B cell (primary cell): ENCODE results near the gene NSUN6. TPM values are rescaled to one million over a fixed set of nuclear protein-coding genes. Genes with fewer than 3 reads are reported as not detected.

ENCODE experiments used
- ATAC-seq: fragments of 200-7000 bp; cut with Tn5 transposase; one replicate; pipeline ENCODE4 v1.10.0; 2021; ENCODE audit warnings: low read depth, mild to moderate bottlenecking, moderate number of reproducible peaks, moderate library complexity
- CTCF ChIA-PET: fragments of 350-600 bp; sonication (Branson Sonifier 250); formaldehyde crosslinking; loops from one replicate; lab custom pipeline; 2021; ENCODE audit warnings: antibody characterized with exemption, inconsistent platforms; lab: Charles Lee
- POLR2A ChIA-PET: fragments of 350-600 bp; sonication (Branson Sonifier 250); formaldehyde crosslinking; loops from one replicate; lab custom pipeline; 2021; ENCODE audit warnings: antibody characterized with exemption; lab: Charles Lee
- DNase-seq: peaks from one replicate; pipeline ENCODE4 v3.0.0; 2013
- H2AFZ ChIP-seq: 2 replicates; pipeline ENCODE4 v1.6.1; 2012; ENCODE audit warnings: mild to moderate bottlenecking, low read depth, low read length; ENCODE audit not compliant: insufficient read depth, poor library complexity, severe bottlenecking
- H3K27ac ChIP-seq, 2 donors: 1 replicate in 1 of 2; 2 replicates in 1 of 2; pipeline ENCODE4 v1.5.1; 2012 to 2013; ENCODE audit warnings: low read length in 2 of 2, mild to moderate bottlenecking in 2 of 2, moderate library complexity in 1 of 2
- H3K27me3 ChIP-seq, 4 experiments: fragments of 200-600 bp in 1 of 4; sonication (generic) in 1 of 4; replicated peaks in 1 of 4; 1 replicate in 2 of 4; 2 replicates in 2 of 4; pipeline versions ENCODE4 v1.6.1 to v1.7.0; 2013 to 2016; ENCODE audit warnings: low read length in 3 of 4, mild to moderate bottlenecking in 2 of 4, mixed read lengths in 1 of 4, moderate library complexity in 1 of 4; ENCODE audit not compliant: insufficient read depth in 4 of 4, control insufficient read depth in 3 of 4; ENCODE audit errors: control extremely low read depth in 1 of 4
- H3K36me3 ChIP-seq, 2 experiments: replicated peaks in 1 of 2; 1 replicate in 1 of 2; 2 replicates in 1 of 2; pipeline versions ENCODE4 v1.6.1 to v1.7.1; 2013; ENCODE audit warnings: low read length in 1 of 2; ENCODE audit not compliant: insufficient read depth in 2 of 2, control insufficient read depth in 1 of 2; ENCODE audit errors: control extremely low read depth in 1 of 2, extremely low read depth in 1 of 2
- H3K4me1 ChIP-seq, 2 donors: fragments of 200-600 bp in 1 of 2; sonication (generic) in 1 of 2; 1 replicate in 1 of 2; 2 replicates in 1 of 2; pipeline versions ENCODE4 v1.5.1 to v1.6.1; 2013 to 2017; ENCODE audit warnings: low read length in 2 of 2; ENCODE audit not compliant: control insufficient read depth in 2 of 2, insufficient read depth in 2 of 2
- H3K4me2 ChIP-seq: replicated peaks from 2 replicates; pipeline ENCODE3; 2012; ENCODE audit warnings: mild to moderate bottlenecking, low read depth, low read length; ENCODE audit not compliant: poor library complexity, severe bottlenecking
- H3K4me3 ChIP-seq, 5 experiments: fragments of 200-600 bp in 1 of 5; sonication (generic) in 1 of 5; 1 replicate in 3 of 5; 2 replicates in 2 of 5; pipeline versions ENCODE4 v1.5.1 to v1.7.0; 2011 to 2016; ENCODE audit warnings: low read length in 4 of 5, mild to moderate bottlenecking in 4 of 5, low read depth in 2 of 5, control low read depth in 1 of 5, moderate library complexity in 1 of 5; ENCODE audit not compliant: insufficient read depth in 1 of 5; ENCODE audit errors: control extremely low read depth in 1 of 5, extremely low read depth in 1 of 5
- H3K79me2 ChIP-seq: fragments of 200-600 bp; sonication (generic); one replicate; pipeline ENCODE4 v1.6.0; 2016; ENCODE audit warnings: low read length; ENCODE audit not compliant: control insufficient read depth, insufficient read depth
- H3K9ac ChIP-seq: fragments of 200-600 bp; sonication (generic); 2 replicates; pipeline ENCODE4 v1.6.1; 2017; ENCODE audit warnings: mild to moderate bottlenecking, low read length, moderate library complexity
- H3K9me3 ChIP-seq, 3 donors: one replicate each; pipeline versions ENCODE4 v1.6.1 to v1.7.1; 2013; ENCODE audit warnings: low read length in 2 of 3; ENCODE audit not compliant: control insufficient read depth in 2 of 3, insufficient read depth in 1 of 3; ENCODE audit errors: control extremely low read depth in 1 of 3
- H4K20me1 ChIP-seq: 2 replicates; pipeline ENCODE4 v1.6.0; 2012; ENCODE audit warnings: mild to moderate bottlenecking, low read length; ENCODE audit not compliant: insufficient read depth, control insufficient read depth, poor library complexity, severe bottlenecking
- H3K27ac Mint-ChIP-seq: one replicate; pipeline ENCODE4 v1.8.0; 2021; ENCODE audit warnings: mixed read lengths
- H3K27me3 Mint-ChIP-seq: one replicate; pipeline ENCODE4 v1.8.0; 2021; ENCODE audit warnings: mixed read lengths
- H3K4me1 Mint-ChIP-seq: one replicate; pipeline ENCODE4 v1.8.0; 2021; ENCODE audit warnings: mixed read lengths
- H3K4me3 Mint-ChIP-seq: one replicate; pipeline ENCODE4 v1.8.0; 2021; ENCODE audit warnings: mixed read lengths
- H3K9me3 Mint-ChIP-seq: one replicate; pipeline ENCODE4 v1.8.0; 2022; ENCODE audit warnings: mixed read lengths; ENCODE audit not compliant: insufficient read depth
- CTCF ChIP-seq: fragments of 200-600 bp; IDR thresholded peaks from one replicate; pipeline ENCODE4 v1.8.0; 2022; ENCODE audit warnings: antibody characterized with exemption, mild to moderate bottlenecking
- EZH2 ChIP-seq: IDR thresholded peaks from 2 replicates; pipeline ENCODE4 v1.6.1; 2012; ENCODE audit warnings: borderline replicate concordance, low read depth, mild to moderate bottlenecking, moderate library complexity, low read length; ENCODE audit not compliant: insufficient read depth, poor library complexity, severe bottlenecking
- WGBS: methylation state at CpG from one replicate; pipeline ENCODE4 v1.1.5; 2013; ENCODE audit warnings: missing lambda C conversion rate; ENCODE audit not compliant: insufficient coverage; 5-methylcytosine and 5-hydroxymethylcytosine counted together
- intact Hi-C: fragments of 100-400 bp; cut with micrococcal nuclease; formaldehyde crosslinking; loops from one replicate; pipeline ENCODE4 v1.10.0; 2022
- polyA plus RNA-seq: library from polyadenylated mRNA; depleted of rRNA; stranded (reverse); fragments of >200 nt; gene quantifications from 2 replicates; pipeline ENCODE4 v1.2.3, GENCODE V29; 2012
- total RNA-seq, 2 donors: library from RNA; stranded (reverse); fragments of 120-200 nt in 1 of 2; gene quantifications; 1 replicate in 1 of 2; 2 replicates in 1 of 2; pipeline versions ENCODE4 v1.2.3 to v1.2.4, GENCODE V29; 2013 to 2022

Gene NSUN6
- total and polyA plus RNA-seq, 2 donors (not counting 1 experiment from before 2014, with no cell fraction given): 13.4 to 27.9 TPM

DNA sequence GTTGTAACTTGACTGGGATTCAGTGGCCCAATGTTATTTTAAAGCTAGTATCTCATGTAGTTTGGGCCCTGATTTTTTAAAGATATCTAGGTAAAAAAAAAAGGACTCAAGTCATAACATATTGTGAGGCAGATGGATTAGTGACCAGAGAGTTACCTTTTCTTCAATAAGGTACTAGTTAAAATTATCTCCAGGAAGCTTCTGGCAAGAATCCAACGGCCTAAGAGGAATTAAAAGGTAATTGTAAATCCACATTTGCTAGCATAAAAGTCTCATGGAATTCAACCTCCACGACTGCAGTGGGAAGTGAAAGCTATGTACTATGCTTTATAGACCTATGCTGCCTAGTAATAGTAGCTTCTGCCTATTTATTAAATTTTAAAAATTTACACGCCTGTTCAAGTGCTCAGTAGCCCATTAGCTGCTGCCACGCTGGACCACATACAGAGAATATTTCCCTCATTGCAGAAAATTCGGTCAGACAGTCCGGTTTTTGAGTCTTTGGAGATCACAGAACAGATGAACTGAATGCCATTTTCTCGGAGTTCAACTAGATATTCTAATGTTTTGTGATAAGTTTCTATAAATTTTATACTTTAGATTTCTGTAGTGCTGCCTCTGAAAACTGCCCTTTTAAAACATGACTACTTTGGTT lies 118.4 kb downstream of the NSUN6 start:
- 95% methylated on average over 4 of the region's 7 CpGs for WGBS
- no peaks in the 10 kb centered on the region for H3K27me3 Mint-ChIP-seq
- Histone ChIP-seq H3K27me3 (no peaks in the 10 kb centered on the region), H2AFZ (no peak overlapping the region), H3K27ac (no peak overlapping the region), H3K4me1 (no peaks in the 10 kb centered on the region), H3K4me2 (no peak overlapping the region), H3K9ac (no peak overlapping the region), H3K4me3 (no peak overlapping the region), H3K36me3 (peaks cover 0 to 2% of the 10 kb centered on the region in 2 experiments), H3K9me3 (no peaks in the 10 kb centered on the region), H3K79me2 (no peaks in the 10 kb centered on the region), H4K20me1 (no peaks in the 10 kb centered on the region)
- no peak overlapping the region for H3K27ac Mint-ChIP-seq
- DNase-seq (no peak), ATAC-seq (no peak)
- intact Hi-C loops: no loop called here
- no peaks in the 10 kb centered on the region for H3K4me1 Mint-ChIP-seq
- ChIA-PET CTCF (no interaction called here), POLR2A (no interaction called here)
- H3K4me3 Mint-ChIP-seq: no peak overlapping the region
- peaks cover 2% of the 10 kb centered on the region for H3K9me3 Mint-ChIP-seq
- TF ChIP-seq EZH2 (no peak), CTCF (no peak)

- H3K36me3 ChIP-seq: no peaks in the 10 kb centered on the region
- intact Hi-C loops: no loop called here
- ATAC-seq (no peak), DNase-seq (no peak)
- H3K9me3 Mint-ChIP-seq: peaks cover 2% of the 10 kb centered on the region
- ChIA-PET POLR2A (no interaction called here), CTCF (no interaction called here)
- TF ChIP-seq CTCF (no peak), EZH2 (no peak)
- H3K4me3 ChIP-seq: no peak overlapping the region
- no peaks in the 10 kb centered on the region for H3K27me3 ChIP-seq
- no peaks in the 10 kb centered on the region for H3K27me3 Mint-ChIP-seq
- H4K20me1 ChIP-seq: no peaks in the 10 kb centered on the region
- H2AFZ ChIP-seq: no peak overlapping the region
- no peaks in the 10 kb centered on the region for H3K9me3 ChIP-seq
- H3K27ac Mint-ChIP-seq: no peak overlapping the region
- H3K4me1 ChIP-seq: no peaks in the 10 kb centered on the region
- H3K27ac ChIP-seq: no peak overlapping the region
- H3K4me2 ChIP-seq: no peak overlapping the region
- H3K79me2 ChIP-seq: no peaks in the 10 kb centered on the region
- WGBS: 100% methylated on average over 1 of the region's 3 CpGs
- H3K9ac ChIP-seq: no peak overlapping the region
- H3K4me1 Mint-ChIP-seq: no peaks in the 10 kb centered on the region
- no peak overlapping the region for H3K4me3 Mint-ChIP-seq
Measured at GRCh38 chr10:18528292-18528691, 123.1 kb downstream of the NSUN6 start.
